ENCODE measurements around the gene RAI1. TPM values are rescaled to one million over a fixed set of nuclear protein-coding genes. Genes with fewer than 3 reads are reported as not detected.

The RAI1 gene
- total RNA-seq, 2 donors from 2014 or later = 35.9 to 42.9 TPM

DNA sequence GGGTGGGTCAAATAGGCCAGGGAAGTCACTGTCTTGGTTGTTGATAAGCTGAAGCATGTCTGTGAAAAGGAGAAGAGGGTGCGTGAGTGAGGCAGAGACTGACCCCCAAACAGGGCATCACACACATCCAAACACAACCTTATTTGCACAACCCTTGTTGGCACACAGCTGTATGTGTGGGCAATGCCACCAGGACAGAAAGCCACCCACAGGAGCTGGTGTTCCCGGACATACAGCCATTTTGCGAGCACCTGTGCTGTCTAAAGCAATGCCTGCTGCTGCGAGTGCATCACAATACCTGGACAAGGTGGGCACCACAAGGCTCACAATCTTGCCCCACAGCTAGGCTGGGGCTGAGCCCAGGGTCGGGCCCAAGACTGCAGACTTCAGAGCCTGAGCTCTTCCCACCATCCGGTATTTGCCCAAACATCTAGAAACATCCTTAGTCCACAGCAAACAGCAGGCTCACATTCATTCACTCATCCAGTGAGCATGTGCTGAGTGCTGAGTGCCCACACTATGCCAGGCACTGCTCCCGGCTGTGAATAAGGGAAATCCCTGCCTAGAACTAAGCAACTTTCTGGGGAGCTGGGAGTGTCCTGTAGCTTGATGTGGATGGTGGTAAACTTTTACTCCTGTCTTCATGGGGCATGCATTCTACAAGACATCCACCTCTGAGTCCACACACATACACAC is 139.4 kb downstream of the RAI1 start:
- Histone ChIP-seq H3K4me1 (ENCODE audit: control insufficient read depth, insufficient read depth, low read length) (peaks cover 21% of the 10 kb centered on the region), H3K4me3 (ENCODE audit: low read length) (no peak overlapping the region), H3K27ac (ENCODE audit: low read depth, low read length) (no peak overlapping the region), H3K9ac (ENCODE audit: extremely low read depth, low read length, poor library complexity, severe bottlenecking) (no peak overlapping the region), H3K27me3 (ENCODE audit: control insufficient read depth, insufficient read depth, low read length, poor library complexity, severe bottlenecking) (no peaks in the 10 kb centered on the region), H3K36me3 (ENCODE audit: control insufficient read depth, insufficient read depth, low read length) (peaks cover 25% of the 10 kb centered on the region), H3K9me3 (ENCODE audit: control insufficient read depth, low read length) (no peaks in the 10 kb centered on the region)
- no peak for DNase-seq
- no peaks in the 10 kb centered on the region for H3K27me3 Mint-ChIP-seq (ENCODE audit: insufficient read depth)
- 88 to 91% methylated on average over 3 to 7 of the region's 7 CpGs for WGBS, 2 experiments (ENCODE audit: insufficient coverage in 1 of 2, insufficient read length in 1 of 2)
- H3K4me3 Mint-ChIP-seq = no peak overlapping the region
- H3K9me3 Mint-ChIP-seq = no peaks in the 10 kb centered on the region
- peaks cover 29% of the 10 kb centered on the region for H3K36me3 Mint-ChIP-seq (ENCODE audit: low read depth)
- H3K27ac Mint-ChIP-seq = no peak overlapping the region
- H3K4me1 Mint-ChIP-seq = peaks cover 16% of the 10 kb centered on the region
- TF ChIP-seq, protein P1, sequence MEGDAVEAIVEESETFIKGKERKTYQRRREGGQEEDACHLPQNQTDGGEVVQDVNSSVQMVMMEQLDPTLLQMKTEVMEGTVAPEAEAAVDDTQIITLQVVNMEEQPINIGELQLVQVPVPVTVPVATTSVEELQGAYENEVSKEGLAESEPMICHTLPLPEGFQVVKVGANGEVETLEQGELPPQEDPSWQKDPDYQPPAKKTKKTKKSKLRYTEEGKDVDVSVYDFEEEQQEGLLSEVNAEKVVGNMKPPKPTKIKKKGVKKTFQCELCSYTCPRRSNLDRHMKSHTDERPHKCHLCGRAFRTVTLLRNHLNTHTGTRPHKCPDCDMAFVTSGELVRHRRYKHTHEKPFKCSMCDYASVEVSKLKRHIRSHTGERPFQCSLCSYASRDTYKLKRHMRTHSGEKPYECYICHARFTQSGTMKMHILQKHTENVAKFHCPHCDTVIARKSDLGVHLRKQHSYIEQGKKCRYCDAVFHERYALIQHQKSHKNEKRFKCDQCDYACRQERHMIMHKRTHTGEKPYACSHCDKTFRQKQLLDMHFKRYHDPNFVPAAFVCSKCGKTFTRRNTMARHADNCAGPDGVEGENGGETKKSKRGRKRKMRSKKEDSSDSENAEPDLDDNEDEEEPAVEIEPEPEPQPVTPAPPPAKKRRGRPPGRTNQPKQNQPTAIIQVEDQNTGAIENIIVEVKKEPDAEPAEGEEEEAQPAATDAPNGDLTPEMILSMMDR (conservative IDR thresholded peaks at IDR 0.05) = no peak

DNA sequence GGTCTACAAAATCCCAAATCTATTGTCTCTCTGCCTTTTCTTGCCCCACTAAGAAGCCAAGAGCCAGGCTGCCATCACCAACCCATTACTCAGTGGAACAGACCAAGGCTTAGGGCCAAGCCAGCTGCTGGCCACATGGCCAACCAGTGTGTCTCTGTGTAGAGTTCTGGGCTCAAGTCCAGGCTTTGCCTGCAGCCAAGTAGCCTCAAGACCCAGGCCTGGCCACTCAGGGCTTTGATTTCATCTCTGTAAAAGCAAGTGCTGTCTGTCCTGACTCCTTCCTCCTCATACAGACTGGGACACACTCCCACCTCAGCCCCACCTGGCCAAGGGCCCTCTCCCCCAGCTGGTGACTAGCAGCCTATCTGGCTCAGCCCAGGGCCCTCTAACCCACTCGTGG is 140.9 kb downstream of the RAI1 start:
- Mint-ChIP-seq H3K36me3 (ENCODE audit: low read depth) (peaks cover 22% of the 10 kb centered on the region), H3K9me3 (no peaks in the 10 kb centered on the region), H3K27me3 (ENCODE audit: insufficient read depth) (no peaks in the 10 kb centered on the region), H3K27ac (no peak overlapping the region), H3K4me3 (no peak overlapping the region), H3K4me1 (peaks cover 16% of the 10 kb centered on the region)
- peaks cover 21% of the 10 kb centered on the region for H3K4me1 ChIP-seq (ENCODE audit: control insufficient read depth, insufficient read depth, low read length)
- no peaks in the 10 kb centered on the region for H3K27me3 ChIP-seq (ENCODE audit: control insufficient read depth, insufficient read depth, low read length, poor library complexity, severe bottlenecking)
- TF ChIP-seq, protein P1 (conservative IDR thresholded peaks at IDR 0.05) = no peak
- no peak overlapping the region for H3K27ac ChIP-seq (ENCODE audit: low read depth, low read length)
- no peak overlapping the region for H3K9ac ChIP-seq (ENCODE audit: extremely low read depth, low read length, poor library complexity, severe bottlenecking)
- H3K36me3 ChIP-seq (ENCODE audit: control insufficient read depth, insufficient read depth, low read length) = peaks cover 24% of the 10 kb centered on the region
- WGBS, 2 experiments (ENCODE audit: insufficient coverage in 1 of 2, insufficient read length in 1 of 2) = 79 to 100% methylated on average over 1 of the region's 1 CpG
- no peak overlapping the region for H3K4me3 ChIP-seq (ENCODE audit: low read length)
- H3K9me3 ChIP-seq (ENCODE audit: control insufficient read depth, low read length) = no peaks in the 10 kb centered on the region
- DNase-seq = no peak

GRCh38 chr17:17822616-17823015 is 141.4 kb downstream of the RAI1 start:
- Mint-ChIP-seq H3K4me3 (no peak overlapping the region), H3K4me1 (peaks cover 16% of the 10 kb centered on the region)

More at GRCh38 chr17:17822616-17823015, 141.4 kb downstream of the RAI1 start:
- peaks cover 17% of the 10 kb centered on the region for H3K36me3 Mint-ChIP-seq (ENCODE audit: low read depth)
- Histone ChIP-seq H3K9me3 (ENCODE audit: control insufficient read depth, low read length) (no peaks in the 10 kb centered on the region), H3K27me3 (ENCODE audit: control insufficient read depth, insufficient read depth, low read length, poor library complexity, severe bottlenecking) (no peaks in the 10 kb centered on the region), H3K36me3 (ENCODE audit: control insufficient read depth, insufficient read depth, low read length) (peaks cover 24% of the 10 kb centered on the region), H3K27ac (ENCODE audit: low read depth, low read length) (no peak overlapping the region), H3K4me3 (ENCODE audit: low read length) (no peak overlapping the region), H3K9ac (ENCODE audit: extremely low read depth, low read length, poor library complexity, severe bottlenecking) (no peak overlapping the region), H3K4me1 (ENCODE audit: control insufficient read depth, insufficient read depth, low read length) (peaks cover 21% of the 10 kb centered on the region)
- no peaks in the 10 kb centered on the region for H3K9me3 Mint-ChIP-seq
- 92 to 97% methylated on average over 2 to 3 of the region's 3 CpGs for WGBS, 2 experiments (ENCODE audit: insufficient coverage in 1 of 2, insufficient read length in 1 of 2)
- H3K27me3 Mint-ChIP-seq (ENCODE audit: insufficient read depth) = no peaks in the 10 kb centered on the region
- H3K27ac Mint-ChIP-seq = no peak overlapping the region
- TF ChIP-seq, protein P1 (conservative IDR thresholded peaks at IDR 0.05) = no peak
- no peak for DNase-seq

Measured in endodermal cell (in vitro differentiated cells).